Activated T-helper 1 cell treated with anti-CD3 and anti-CD28 coated beads, Interleukin-12 subunit alpha, Interleukin-12 subunit beta, Interleukin-2, Interleukin-4 antibody, amounts not matched to agents 30 ng/mL and 10 ng/mL and 1 ng/mL, durations not matched to agents 14 hours and 24 hours and 36 hours (primary cell): ENCODE results near the gene UBE2L5. TPM values are rescaled to one million over a fixed set of nuclear protein-coding genes. Genes with fewer than 3 reads are reported as not detected.

ENCODE experiments used
- DNase-seq: peaks from one replicate; pipeline ENCODE4 v3.0.0; 2021; ENCODE audit warnings: low spot score
- H3K27ac Mint-ChIP-seq: one replicate; pipeline ENCODE4 v1.8.0; 2021; ENCODE audit warnings: mild to moderate bottlenecking, mixed read lengths
- H3K27me3 Mint-ChIP-seq: one replicate; pipeline ENCODE4 v1.8.0; 2022; ENCODE audit warnings: mild to moderate bottlenecking, moderate library complexity, mixed read lengths; ENCODE audit not compliant: insufficient read depth
- H3K36me3 Mint-ChIP-seq: one replicate; pipeline ENCODE4 v1.8.0; 2021; ENCODE audit warnings: low read depth, mixed read lengths
- H3K4me1 Mint-ChIP-seq: one replicate; pipeline ENCODE4 v1.8.0; 2021; ENCODE audit warnings: low read depth, mixed read lengths
- H3K4me3 Mint-ChIP-seq: one replicate; pipeline ENCODE4 v1.8.0; 2021; ENCODE audit warnings: mild to moderate bottlenecking, moderate library complexity, mixed read lengths
- H3K9me3 Mint-ChIP-seq: one replicate; pipeline ENCODE4 v1.8.0; 2021; ENCODE audit warnings: mixed read lengths
- intact Hi-C: fragments of 100-400 bp; cut with micrococcal nuclease; formaldehyde crosslinking; loops from one replicate; pipeline ENCODE4 v1.15.1; 2024
- total RNA-seq: library from RNA; stranded (reverse); gene quantifications from 2 replicates; pipeline ENCODE4 v1.2.3, GENCODE V29; 2022

UBE2L5 gene
- total RNA-seq, 1 donor from 2014 or later: not detected

DNA sequence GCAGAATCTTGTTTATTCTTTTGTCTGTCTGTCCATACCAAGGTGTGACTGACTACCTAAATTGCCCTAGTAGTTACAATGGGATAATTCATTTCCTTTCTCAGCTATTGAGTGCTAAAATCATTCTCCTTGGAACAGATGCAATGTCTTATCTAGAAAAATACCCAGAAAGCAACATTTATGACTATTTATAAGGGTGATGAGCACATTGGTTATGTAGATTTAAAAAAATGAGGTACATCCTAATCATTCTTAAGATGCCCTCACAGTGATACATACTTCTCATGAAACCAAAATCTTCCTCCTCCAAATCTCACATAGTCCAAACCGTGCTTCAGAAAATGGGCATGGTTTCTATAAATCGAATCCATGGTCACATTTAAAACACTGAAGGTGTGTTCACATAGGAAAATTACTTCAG is 11.6 kb upstream of the UBE2L5 start:
- Mint-ChIP-seq H3K9me3 (no peaks in the 10 kb centered on the region), H3K36me3 (no peaks in the 10 kb centered on the region), H3K27me3 (peaks cover 5% of the 10 kb centered on the region), H3K27ac (no peak overlapping the region), H3K4me1 (peaks cover 42% of the 10 kb centered on the region), H3K4me3 (no peak overlapping the region)
- DNase-seq: no peak
- intact Hi-C loops: no loop called here

DNA sequence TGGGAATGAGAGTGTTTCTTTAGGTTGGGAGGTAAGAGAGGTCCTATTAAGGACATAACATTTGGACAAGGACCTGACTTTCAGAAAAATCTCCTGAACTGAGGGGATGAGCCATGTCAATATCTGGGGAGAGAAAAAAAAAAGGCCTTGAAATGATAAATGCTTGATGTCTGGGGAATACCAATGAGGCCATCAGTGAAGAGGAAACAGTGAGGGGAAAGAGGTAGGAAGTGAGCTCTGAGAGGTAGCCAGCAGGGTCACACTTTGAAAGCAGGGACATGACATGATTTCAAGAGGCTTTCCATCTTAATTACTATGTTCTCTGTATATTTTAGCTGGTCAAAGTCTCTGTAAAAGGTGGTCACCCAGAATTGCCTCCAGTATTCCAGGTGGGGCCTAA is 9.9 kb upstream of the UBE2L5 start:
- Mint-ChIP-seq H3K4me1 (peaks cover 37% of the 10 kb centered on the region), H3K27ac (no peak overlapping the region), H3K27me3 (peaks cover 2% of the 10 kb centered on the region), H3K36me3 (no peaks in the 10 kb centered on the region), H3K4me3 (no peak overlapping the region), H3K9me3 (no peaks in the 10 kb centered on the region)
- intact Hi-C loops: no loop called here
- DNase-seq: no peak

DNA sequence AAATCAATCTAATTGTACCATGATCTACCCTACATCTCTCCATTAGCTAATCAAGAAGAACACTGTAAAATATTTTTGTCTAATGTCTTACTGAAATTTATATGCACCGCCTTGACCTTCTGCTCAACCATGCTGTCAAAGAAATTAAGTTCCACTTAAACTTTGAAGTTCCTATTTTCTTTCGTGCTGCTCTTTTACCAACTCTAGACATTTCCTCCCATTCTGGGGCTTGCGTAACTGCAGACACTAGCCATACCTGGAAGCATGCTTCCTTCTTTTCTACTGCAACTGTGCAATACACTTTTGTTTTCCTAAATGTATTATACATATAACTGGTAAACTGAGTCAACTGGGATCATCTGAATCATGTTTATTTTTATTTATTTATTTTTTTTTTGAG is 8.5 kb upstream of the UBE2L5 start:
- H3K4me1 Mint-ChIP-seq: peaks cover 33% of the 10 kb centered on the region
- H3K27ac Mint-ChIP-seq: no peak overlapping the region
- H3K9me3 Mint-ChIP-seq: no peaks in the 10 kb centered on the region
- no peaks in the 10 kb centered on the region for H3K36me3 Mint-ChIP-seq
- no peak for DNase-seq
- intact Hi-C loops: no loop called here
- H3K27me3 Mint-ChIP-seq: peaks cover 3% of the 10 kb centered on the region
- H3K4me3 Mint-ChIP-seq: no peak overlapping the region

DNA sequence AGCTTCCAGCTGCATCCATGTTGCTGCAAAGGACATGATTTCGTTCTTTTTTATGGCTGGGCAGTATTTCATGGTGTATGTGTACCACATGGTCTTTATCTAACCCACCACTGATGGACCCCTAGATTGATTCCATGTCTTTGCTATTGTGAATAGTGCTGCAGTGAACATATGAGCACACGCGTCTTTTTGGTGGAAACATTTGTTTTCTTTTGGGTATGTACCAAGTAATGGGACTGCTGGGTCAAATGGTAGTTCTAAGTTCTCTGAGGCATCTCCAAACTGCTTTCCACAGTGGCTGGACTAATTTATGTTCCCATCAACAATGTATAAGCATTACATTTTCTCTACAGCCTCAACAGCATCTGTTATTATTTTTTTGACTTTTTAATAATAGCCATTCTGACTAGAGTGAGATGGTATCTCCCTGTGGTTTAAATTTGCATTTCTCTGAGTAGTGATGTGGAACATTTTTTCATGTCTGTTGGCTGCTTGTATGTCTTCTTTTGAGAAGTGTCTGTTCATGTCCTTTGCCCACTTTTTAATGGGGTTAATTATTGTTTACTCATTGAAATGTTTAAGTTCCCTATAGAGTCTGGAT is 6.8 kb upstream of the UBE2L5 start:
- DNase-seq: no peak
- Mint-ChIP-seq H3K4me3 (no peak overlapping the region), H3K27ac (no peak overlapping the region), H3K36me3 (no peaks in the 10 kb centered on the region), H3K4me1 (peaks cover 25% of the 10 kb centered on the region), H3K9me3 (no peaks in the 10 kb centered on the region), H3K27me3 (peaks cover 2% of the 10 kb centered on the region)
- intact Hi-C loops: no loop called here

DNA sequence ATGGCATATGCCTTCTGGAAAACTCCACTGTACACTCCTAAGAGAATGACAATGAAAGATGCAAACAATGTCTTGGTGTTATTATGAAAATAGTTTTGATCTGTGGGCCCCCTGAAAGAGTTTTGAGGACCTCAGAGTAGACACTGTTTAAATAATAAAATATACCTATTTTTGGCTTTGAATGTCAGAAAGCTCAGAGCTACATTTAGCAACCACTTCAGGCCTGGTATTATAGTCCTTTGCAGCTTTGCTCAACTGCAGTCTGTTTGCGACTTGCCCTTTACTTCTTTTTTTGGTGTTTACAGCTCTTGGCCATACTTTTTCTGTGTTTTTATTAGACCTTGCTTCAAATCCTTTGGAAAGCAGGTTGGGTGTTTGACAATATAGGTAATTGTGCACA is 5.8 kb upstream of the UBE2L5 start:
- Mint-ChIP-seq H3K4me1 (peaks cover 33% of the 10 kb centered on the region), H3K27me3 (peaks cover 2% of the 10 kb centered on the region), H3K4me3 (no peak overlapping the region), H3K27ac (no peak overlapping the region), H3K9me3 (no peaks in the 10 kb centered on the region), H3K36me3 (no peaks in the 10 kb centered on the region)
- intact Hi-C loops: no loop called here
- DNase-seq: no peak

DNA sequence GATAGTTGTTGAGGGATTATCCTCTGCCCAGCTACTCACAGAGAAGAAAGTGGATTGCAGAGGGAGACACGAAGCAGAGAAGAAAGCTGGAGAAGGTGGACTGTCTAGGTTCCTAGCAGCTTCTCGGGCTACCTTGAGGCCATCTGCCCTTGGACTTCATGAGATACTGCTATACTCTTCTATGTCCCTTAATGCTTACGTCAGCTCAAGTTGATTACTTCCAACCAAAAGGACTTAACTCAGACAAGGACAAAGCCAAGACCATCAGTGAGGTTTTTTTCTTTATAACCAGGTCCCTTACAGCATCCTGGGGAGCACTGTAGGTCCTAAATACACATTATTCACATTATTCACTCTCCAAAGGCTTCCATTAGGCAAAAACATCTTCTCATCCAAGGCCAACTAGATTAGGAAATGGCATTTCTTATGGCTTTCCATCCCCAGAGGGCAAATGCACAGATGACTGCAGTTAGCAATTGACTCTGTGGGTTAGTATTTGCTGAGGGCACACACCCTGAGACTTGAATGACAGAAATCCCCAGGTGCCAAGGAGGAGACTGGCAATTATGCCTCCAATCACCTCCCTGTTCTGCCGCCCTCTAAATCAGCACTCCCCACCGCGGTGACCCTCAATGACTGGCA is 4.1 kb upstream of the UBE2L5 start:
- H3K27ac Mint-ChIP-seq: no peak overlapping the region
- no peak overlapping the region for H3K4me3 Mint-ChIP-seq
- no peak for DNase-seq
- H3K36me3 Mint-ChIP-seq: no peaks in the 10 kb centered on the region
- H3K4me1 Mint-ChIP-seq: peaks cover 36% of the 10 kb centered on the region
- no peaks in the 10 kb centered on the region for H3K9me3 Mint-ChIP-seq
- intact Hi-C loops: no loop called here
- H3K27me3 Mint-ChIP-seq: peaks cover 2% of the 10 kb centered on the region

DNA sequence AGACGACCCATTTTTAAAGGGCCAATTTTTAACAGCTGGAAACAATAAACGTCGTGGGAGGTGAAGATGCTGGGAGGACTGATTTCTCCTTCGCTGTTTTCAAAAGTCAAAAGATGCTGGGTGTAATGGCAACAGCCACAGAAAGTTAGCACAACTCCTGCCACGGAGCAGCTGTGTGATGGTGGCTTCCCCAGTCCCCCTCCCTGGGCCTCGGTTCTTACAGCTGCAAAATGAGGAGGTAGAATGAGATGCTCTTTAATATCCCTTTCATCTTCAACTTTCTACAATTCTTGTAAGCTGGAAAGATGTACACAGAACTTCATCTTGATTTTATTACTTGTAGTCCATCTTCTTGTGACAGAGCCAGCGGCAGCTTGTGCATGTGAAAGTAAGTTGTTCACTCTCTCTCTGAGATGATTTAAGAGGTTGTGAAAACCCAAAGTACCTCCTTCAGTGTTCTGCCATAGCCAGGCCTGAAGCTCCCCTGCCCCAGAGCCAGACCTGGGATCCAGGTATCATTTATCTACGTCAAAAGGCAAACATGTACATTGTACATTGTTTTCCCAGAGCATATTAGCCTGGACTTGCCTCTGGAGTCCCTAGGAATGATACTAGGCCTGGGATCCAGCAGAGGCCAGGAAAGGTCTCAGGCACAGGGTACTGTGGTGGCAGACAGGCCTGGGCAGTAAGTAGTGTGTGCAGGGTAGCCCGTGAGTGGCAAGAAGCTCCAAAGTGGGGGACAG is 3.4 kb upstream of the UBE2L5 start:
- H3K4me1 Mint-ChIP-seq: peaks cover 36% of the 10 kb centered on the region
- peaks cover 2% of the 10 kb centered on the region for H3K27me3 Mint-ChIP-seq
- no peak for DNase-seq
- H3K4me3 Mint-ChIP-seq: no peak overlapping the region
- no peaks in the 10 kb centered on the region for H3K36me3 Mint-ChIP-seq
- H3K27ac Mint-ChIP-seq: peak overlapping the region; percentile 7
- intact Hi-C loops: no loop called here
- H3K9me3 Mint-ChIP-seq: no peaks in the 10 kb centered on the region

DNA sequence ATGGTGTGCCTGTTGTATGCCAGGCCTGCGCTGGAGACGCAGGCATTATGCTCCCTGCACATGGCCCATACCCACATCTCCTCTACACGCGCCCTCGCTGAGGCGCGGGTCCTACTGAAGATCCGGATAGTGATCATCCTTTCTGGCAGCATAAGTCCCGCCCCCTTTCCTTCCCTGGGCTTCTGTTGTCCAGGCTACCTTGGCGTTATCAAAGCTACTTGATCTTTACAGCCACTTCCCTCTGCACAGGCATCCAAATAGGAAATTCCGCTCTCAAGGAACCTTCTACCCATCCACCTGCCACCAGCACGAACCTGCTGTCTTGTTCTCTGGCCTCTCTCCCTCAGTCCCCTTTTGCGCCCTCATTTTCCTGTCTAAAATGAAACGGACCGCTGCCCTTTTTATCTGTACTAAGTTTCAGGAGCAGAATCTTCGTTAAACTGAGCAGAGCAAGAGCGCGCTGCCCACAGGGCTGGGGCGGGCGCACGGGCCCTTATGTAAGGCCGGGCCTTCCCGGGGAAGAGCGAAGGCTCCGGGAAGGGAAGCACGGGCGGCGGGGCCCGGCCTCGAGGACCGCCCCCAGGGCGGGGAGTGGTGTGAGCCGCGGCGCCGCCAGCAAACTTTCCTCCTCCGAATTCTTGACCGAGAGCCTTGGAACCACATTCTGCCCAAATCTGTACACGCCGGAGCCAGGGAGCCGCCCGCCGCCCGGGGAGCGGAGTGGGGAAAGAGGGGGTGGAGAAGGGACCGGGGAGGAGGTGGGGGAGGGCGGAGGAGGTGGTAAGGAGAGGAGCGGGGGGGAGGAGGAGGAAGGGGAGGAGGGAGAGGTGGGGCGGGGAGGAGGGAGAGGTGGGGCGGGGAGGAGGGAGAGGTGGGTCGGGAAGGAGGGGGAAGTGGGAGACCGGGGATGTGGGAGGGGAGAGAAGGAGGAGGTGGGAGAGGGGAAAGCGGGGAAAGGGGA is 920 bp upstream of the UBE2L5 start:
- intact Hi-C loops: loop anchor here (1.0 to 10.0 kb wide), 9 partner anchors 9 to 741 kb away; partner anchors contain the start of genes KATNAL1 and USPL1
- Mint-ChIP-seq H3K27ac (peak overlapping the region; percentile 41), H3K36me3 (no peaks in the 10 kb centered on the region), H3K9me3 (no peaks in the 10 kb centered on the region), H3K4me1 (peaks cover 26% of the 10 kb centered on the region), H3K4me3 (peak overlapping the region; percentile 77), H3K27me3 (peaks cover 3% of the 10 kb centered on the region)
- peak; percentile 37 for DNase-seq

DNA sequence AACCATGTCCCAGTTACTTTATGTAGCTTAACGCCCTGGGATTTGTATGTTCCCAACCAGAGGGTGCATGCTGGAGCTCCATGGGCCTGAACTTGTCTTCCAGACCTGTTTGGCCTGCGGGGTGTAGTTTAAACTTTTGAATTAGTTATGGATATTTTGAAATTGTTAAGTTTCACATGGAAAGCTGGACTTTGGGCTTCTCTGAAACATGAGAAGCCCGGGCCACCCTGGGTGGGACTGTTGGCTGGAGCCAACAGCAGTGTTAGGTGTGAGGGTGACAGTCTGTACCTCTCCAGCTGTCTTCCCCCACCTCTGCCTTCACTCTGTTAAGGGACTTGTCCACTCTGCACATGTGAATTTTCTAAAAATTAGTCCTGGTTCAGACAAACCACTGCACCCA is 1.6 kb downstream of the UBE2L5 start:
- Mint-ChIP-seq H3K27me3 (peaks cover 6% of the 10 kb centered on the region), H3K36me3 (no peaks in the 10 kb centered on the region), H3K27ac (no peak overlapping the region), H3K9me3 (no peaks in the 10 kb centered on the region), H3K4me1 (peaks cover 22% of the 10 kb centered on the region), H3K4me3 (no peak overlapping the region)
- no peak for DNase-seq
- intact Hi-C loops: loop anchor here (5.0 to 10.0 kb wide), 3 partner anchors 193 to 489 kb away; partner anchors contain the start of gene USPL1

DNA sequence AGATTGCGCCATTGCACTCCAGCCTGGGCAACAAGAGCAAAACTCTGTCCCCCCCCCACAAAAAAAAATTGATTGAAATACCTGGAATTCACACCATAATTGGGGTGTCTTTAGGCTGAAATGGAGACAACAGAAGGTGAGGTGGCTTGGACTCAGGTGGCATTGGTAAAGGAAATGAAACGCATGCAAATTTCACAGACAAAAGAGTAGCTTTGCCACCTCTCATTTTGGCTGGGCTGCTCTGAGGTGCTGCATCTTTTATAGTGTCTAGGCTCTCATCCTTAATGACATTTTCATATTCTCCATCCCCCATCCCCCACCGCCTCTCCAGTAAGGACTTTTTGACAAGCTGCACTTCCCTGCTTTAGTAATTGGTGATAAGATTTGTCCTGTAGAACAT is 6.9 kb downstream of the UBE2L5 start:
- intact Hi-C loops: loop anchor here (10.0 kb wide), 2 partner anchors 436 to 494 kb away; no protein-coding TSS in a partner anchor
- Mint-ChIP-seq H3K9me3 (no peaks in the 10 kb centered on the region), H3K4me3 (no peak overlapping the region), H3K27ac (no peak overlapping the region), H3K27me3 (peaks cover 6% of the 10 kb centered on the region), H3K36me3 (peaks cover 1% of the 10 kb centered on the region), H3K4me1 (peaks cover 29% of the 10 kb centered on the region)
- DNase-seq: no peak

DNA sequence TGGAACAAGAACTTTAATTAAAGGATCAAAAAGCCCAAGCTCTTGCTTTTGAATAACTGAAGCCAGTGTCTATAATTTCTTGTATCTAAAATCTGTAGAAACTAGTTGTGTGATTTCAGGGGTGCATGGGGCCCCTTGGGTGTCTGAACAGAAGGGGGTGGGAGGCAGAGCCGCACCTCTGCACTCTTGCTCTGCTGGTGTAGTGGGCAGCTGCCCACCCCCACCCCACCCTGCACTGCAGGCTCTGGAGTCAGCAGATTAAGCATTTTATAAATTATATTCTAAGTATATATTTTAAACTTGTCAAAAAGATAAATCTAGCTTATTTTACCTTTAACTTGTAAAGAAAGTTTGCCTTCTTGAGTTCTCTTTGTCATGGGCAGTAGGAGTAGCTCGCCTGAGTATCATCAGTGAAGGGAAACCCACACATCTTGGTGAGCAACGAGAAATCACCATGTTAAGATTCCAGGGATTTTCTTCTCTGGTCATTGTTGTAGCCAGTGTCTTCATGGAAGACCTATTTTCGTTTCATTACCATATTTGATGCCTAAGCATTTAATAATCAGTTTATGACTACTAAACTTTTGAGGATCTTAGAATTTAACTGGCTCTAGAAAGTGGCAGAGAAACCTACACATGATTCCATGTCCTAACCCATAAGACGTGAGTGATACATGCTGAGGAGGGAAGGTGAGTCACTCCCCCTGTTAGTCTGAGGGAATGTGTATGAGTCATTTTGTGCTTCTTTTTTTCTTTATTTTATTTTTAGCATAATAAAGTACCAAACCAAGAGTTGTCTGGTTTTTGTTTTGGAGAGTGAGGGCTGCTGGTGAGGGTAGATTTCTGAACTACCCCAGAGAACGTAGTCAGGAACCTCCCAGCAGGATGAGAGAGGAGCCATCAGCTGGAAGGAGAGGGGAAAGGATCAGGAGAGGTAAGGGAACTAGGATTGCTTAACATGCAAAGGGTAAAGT is 7.7 kb downstream of the UBE2L5 start:
- no peak for DNase-seq
- peaks cover 1% of the 10 kb centered on the region for H3K36me3 Mint-ChIP-seq
- H3K4me1 Mint-ChIP-seq: peaks cover 29% of the 10 kb centered on the region
- intact Hi-C loops: loop anchor here (1.0 to 10.0 kb wide), 10 partner anchors 8 to 495 kb away; partner anchors contain the start of gene UBE2L5
- peaks cover 6% of the 10 kb centered on the region for H3K27me3 Mint-ChIP-seq
- peak overlapping the region; percentile 75 for H3K4me3 Mint-ChIP-seq
- peak overlapping the region; percentile 97 for H3K27ac Mint-ChIP-seq
- H3K9me3 Mint-ChIP-seq: no peaks in the 10 kb centered on the region
